ENCODE measurements around the gene PEX14. TPM values are rescaled to one million over a fixed set of nuclear protein-coding genes. Genes with fewer than 3 reads are reported as not detected.
"Not testable (repeated sequence)": the region's sequence is repeated elsewhere in the genome, so short reads cannot be mapped to it uniquely, and the experiment has no call there.

The PEX14 gene
- total RNA-seq, 2 experiments from 2014 or later: 19.6 to 19.9 TPM

DNA sequence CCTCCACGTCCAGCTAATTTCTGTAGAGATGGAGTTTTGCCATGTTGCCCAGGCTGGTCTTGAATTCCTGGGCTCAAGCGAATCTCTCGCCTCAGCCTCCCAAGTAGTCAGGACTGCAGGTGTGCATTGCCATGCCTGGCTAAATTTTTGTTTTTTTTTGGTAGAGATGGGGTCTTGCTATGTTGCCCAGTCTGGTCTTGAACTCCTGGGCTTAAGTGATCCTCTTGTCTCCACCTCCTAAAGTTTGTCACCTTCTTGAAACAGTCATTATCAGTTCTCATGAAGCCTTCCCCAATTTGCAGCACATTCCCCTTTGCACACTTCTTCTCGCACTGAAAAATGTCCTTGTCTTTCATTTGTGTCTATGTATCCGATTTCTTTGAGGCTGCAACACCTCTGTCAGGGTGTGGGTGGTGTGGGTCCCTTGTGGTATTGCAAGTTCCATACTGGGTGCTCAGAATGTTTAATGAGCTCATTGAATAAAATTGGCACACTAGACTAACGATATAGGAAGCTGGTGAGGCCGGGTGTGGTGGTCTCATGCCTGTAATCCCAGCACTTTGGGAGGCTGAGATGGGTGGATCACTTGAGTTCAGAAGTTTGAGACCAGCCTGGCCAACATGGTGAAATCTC, 27.8 kb upstream of the PEX14 start:
- POLR2A ChIA-PET: no interaction called here
- CTCF ChIA-PET: interaction anchor here (1.5 kb wide), 1 partner anchor 16 kb away, joined by 3 read pairs; no protein-coding TSS in a partner anchor

DNA sequence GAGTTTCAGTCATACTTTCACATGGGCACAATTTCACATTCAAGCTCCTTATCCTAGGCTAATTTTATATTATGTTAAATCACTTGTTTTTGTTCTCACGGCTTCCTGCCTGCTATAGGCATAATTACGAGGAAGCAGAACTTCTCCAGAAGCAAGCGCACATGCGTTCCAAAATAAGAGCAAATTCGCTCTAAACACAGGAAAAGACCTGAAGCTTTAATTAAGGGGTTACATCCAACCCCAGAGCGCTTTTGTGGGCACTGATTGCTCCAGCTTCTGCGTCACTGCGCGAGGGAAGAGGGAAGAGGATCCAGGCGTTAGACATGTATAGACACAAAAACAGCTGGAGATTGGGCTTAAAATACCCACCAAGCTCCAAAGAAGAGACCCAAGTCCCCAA, 25.0 kb upstream of the PEX14 start, which contains the start of gene CORT:
Gene CORT (plus strand): TSS at position 281 of the 400 bp plus-strand sequence. CDS start 193 bp downstream, outside the sequence.
- CTCF ChIA-PET: no interaction called here
- POLR2A ChIA-PET: interaction anchor here (0.9 kb wide), 1 partner anchor 14 kb away, joined by 3 read pairs; no protein-coding TSS in a partner anchor

DNA sequence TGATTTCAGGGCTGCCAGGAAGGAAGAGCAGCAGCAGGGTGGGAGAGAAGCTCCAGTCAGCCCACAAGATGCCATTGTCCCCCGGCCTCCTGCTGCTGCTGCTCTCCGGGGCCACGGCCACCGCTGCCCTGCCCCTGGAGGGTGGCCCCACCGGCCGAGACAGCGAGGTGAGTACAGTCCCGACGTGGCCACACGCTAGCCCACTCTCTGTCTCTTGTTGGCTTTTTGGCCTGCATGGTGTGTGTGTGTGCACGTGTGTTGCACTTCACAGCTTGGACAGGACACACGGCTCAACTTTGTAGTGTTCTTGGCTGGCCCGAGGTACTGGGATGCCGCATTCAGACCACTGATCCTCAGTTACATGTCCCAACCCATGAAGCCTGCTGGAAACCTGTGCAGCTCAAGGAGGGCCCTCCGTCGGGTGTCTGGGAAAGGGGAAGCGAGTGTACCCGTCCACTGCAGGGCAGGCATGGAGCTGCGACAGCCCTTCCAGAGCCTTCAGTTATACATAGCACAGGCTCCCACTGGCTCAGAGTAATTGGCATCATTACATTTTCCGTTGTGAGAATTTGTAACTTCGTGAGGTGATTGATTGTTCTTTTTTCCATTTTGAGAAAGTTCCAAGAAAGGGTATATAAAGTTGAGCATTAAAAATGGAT, 24.5 kb upstream of the PEX14 start:
- CTCF ChIA-PET: no interaction called here
- POLR2A ChIA-PET: no interaction called here

DNA sequence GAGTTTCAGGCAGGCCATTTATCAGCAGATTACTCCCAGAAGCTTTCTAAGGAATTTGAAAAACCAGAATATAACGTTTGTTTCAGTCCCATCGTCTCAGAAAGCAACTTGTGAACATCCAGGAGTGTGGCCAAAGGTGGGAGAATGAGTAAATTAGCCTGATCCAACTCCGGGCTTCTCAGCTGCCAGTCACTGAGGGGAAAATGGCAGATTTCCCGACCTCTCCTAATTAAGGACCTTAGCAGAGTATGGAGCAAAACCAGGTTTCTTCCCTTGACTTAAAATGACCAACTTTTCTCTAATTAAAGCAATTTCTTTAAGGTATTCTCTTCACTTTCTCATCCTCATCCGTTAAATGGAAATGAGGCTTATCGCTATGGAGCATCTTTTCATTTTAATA, 23.9 kb upstream of the PEX14 start:
- CTCF ChIA-PET: no interaction called here
- POLR2A ChIA-PET: no interaction called here

DNA sequence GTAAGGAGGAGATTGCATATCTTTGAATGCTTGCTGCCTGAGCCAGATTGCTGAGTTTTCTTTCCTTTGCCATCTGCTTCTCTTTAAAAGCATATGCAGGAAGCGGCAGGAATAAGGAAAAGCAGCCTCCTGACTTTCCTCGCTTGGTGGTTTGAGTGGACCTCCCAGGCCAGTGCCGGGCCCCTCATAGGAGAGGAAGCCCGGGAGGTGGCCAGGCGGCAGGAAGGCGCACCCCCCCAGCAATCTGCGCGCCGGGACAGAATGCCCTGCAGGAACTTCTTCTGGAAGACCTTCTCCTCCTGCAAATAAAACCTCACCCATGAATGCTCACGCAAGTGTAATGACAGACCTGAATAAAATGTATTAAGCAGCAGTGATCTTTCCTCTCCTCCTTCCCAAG, 23.5 kb upstream of the PEX14 start:
- ChIA-PET POLR2A (no interaction called here), CTCF (no interaction called here)

DNA sequence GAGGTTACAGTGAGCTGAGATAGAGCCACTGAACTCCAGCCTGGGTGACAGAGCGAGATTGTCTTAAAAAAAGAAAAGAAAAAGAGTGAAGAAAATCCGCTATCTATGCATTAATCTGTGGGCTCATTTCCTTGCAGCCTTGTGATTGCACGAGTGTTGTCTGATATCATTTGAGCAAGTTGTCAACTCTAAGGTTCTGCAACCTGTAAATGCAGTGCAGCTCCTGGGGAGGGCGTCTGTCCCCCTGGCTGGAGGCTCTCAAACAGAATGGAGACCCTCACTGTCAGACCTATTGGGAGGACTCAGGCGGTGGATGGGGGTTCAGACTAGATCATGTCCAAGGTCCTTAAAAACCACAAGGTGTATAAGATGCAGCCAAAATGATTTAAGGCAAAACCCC, 18.7 kb upstream of the PEX14 start:
- ChIA-PET CTCF (interaction anchor here (0.6 to 0.7 kb wide), 3 partner anchors 24 to 484 kb away, joined by 3 to 5 read pairs (median 3); no protein-coding TSS in a partner anchor), POLR2A (interaction anchor here (0.6 kb wide), 1 partner anchor 286 kb away, joined by 4 read pairs; no protein-coding TSS in a partner anchor)

DNA sequence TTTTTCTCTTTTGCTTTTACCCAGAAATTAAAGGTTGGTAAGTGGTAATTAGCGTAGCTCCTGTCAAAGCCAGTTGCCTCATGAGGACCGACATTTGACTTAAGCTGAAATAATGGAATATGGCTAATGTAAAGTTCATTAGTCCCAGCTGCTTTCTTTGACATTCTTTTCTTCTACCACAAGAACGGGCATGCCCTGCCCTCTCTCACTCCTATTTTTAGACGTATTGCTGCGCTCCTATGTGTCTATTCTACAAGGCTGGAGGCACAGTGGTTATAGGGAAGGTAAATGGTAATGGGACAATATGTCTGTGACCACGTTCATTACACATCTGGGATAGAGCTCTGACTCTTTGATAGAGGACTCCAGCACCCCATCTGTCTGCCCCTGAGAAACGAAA, 18.1 kb upstream of the PEX14 start:
- ChIA-PET CTCF (interaction anchor here (0.6 kb wide), 2 partner anchors 24 to 483 kb away, joined by 3 read pairs; no protein-coding TSS in a partner anchor), POLR2A (interaction anchor here (0.6 kb wide), 1 partner anchor 286 kb away, joined by 4 read pairs; no protein-coding TSS in a partner anchor)

DNA sequence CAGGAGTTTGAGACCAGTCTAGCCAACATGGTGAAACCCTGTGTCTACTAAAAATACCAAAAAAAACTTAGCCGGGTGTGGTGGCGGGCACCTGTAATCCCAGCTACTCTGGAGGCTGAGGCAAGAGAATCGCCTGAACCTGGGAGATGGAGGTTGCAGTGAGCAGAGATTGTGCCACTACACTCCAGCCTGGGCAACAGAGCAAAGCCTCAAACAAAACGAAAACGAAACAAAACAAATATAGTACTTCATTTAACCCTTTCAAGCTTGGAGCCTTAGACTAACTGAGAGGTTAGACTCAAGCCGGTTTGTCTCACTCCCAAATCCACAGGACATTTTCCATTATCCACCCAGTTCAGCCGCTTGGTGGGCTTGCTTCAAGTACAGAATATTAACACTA, 17.3 kb upstream of the PEX14 start:
- CTCF ChIA-PET, POLR2A ChIA-PET: not testable (repeated sequence)

DNA sequence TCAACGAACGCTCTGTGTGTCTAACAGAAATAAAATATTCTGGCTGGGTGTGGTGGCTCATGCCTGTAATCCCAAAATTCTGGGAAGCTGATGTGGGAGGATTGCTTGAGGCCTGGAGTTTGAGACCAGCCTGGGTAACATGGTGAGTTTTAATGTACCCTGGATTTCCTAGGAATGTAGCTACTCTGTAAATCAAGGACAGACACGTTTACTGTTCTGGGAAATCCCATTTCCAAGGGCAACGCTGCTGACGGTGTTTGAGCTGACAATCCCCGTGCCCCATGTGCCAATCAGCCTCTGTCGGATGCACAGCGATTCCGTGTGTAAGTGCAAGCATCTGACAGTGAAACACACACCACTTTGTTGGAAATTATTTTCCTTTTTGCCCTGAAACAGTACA, 16.9 kb upstream of the PEX14 start:
- POLR2A ChIA-PET: no interaction called here
- CTCF ChIA-PET: no interaction called here

DNA sequence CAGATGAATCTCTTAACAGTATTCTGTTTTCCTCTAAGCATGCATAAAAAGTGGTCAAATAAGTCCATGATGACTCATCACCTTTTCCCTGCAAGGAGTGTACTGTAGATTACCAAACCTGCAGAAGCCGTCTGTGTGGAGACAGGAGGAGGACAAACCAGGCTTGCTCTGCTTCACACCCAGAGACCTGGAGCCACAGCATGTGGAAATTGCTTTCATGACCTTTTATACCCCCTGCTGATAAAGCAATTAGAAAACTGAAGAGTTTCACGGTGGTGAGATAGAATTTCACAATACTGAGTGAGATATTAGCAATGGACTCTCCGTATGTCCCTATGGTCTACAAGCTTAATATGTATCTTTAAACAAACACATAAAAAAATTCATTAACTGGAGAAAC, 15.6 kb upstream of the PEX14 start:
- ChIA-PET POLR2A (no interaction called here), CTCF (no interaction called here)

DNA sequence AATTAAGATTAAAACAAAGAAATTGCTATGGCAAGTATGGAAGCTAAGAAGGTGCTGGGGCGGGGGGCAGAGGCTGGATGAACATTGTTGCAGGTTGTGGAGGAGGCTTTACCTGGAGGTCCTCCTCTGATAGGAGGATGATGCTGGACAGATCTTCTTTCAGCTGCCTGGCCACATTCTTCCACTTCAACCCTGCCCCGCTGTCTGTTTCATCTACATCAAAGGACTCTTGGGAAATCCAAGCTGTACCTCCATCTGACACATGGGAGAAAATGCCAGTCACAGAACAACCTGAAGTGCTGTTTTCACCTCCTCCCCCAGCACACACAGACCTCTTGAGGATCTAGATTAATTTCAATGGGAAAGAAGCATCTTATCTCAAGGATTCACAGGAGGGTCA, 7.7 kb upstream of the PEX14 start:
- ChIA-PET POLR2A (no interaction called here), CTCF (interaction anchor here (0.7 kb wide), 1 partner anchor 1406 kb away, joined by 3 read pairs; no protein-coding TSS in a partner anchor)

DNA sequence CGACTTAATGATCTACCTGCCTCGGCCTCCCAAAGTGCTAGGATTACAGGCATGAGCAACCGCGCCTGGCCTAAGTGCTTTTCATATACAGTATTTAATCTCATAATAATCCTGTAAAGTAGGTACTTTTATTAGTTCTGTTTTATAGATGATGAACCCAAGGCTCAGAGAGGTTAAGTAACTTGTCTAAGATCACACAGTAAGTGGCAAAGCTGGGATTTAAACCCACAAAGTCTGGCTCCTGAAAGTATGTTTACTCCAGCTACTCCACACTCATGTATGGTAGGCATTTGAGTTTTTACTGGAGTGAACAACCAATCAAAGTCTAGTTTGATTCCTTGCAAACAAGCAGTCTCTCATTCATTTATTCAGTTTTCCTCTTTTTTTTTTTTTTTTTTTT, 4.7 kb upstream of the PEX14 start:
- CTCF ChIA-PET: no interaction called here
- POLR2A ChIA-PET: no interaction called here

DNA sequence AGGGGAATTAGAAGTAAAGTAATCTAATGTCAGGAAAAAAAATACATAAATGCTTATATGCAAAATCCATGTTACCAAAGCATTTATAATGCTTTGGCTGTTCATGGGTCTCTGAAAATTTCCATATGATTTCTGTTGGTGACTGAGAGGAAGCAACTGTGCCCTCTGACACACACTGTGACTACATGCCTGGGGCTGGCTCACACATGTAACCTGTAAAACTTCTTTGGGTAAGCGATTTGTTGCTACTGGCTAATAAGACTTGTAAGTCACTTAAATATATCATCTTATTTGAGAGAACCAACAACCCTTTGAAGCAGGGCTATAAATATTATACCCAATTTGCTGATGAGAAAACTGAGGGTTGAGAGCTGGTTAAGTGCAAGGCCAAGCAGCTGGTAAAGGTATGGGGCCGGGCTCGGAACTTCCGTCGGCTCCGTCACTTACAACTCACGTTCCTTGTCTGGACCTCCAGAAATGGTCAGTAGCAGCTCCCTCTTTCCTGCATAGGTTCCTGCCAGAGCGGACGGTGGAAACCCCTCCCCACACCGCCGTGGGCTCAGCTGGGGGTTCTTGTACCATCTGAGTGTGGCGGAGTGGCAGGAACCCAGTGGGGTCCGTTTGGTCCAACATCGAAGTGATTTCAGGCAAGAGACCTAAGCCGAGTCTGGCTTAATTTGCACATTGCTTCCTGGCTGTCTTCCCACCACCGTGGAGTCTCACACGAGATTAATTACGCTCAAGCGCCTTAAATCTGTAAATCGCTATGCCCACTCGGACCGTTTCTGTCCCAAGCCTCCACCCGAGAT, 3.1 kb upstream of the PEX14 start:
- CTCF ChIA-PET: no interaction called here

DNA sequence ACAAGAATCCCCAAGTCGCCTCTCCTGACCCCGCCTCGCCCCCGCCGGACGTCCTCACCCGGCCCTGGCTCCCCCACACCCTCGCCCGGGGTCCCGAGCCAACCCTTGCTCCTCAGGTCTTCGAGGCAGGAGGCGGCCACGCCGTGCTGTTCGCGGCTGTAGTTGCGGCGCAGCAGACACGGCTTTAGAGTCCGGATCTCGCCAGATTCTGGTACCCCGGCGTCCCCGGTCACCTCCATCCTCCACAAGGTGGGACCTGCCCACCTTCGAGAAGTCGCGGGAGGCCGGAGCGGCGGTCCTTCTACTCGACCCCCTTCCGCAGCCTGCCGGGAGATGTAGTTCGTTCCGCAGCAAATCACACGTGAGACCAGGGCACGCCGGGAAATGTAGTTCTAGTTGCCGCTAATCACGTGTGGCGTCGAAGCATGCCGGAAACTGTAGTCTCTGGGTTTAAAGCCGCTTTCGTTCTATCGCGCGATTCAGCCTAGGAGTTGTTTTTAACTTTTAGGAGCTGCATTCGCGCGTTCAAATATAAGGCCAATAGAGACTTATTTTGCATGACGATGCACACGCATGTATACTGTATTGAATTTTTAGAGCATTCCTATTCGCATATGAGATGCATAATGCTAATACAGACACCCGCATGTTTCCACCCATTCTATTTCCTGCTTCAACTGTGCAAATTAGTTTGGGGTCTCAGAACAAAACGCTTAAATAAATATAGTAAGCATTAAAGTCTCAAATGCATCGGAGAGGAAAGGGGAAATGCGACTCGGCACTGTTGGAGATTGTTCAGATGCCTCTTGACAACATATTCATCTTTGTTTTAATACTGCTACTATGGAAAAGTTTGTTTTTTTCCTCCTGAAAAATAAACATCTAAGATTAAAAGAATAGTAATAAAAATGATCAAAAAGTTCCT, 2.3 kb upstream of the PEX14 start, which contains the start of gene DFFA:
Gene DFFA (minus strand): TSS at position 310 of the 925 bp plus-strand sequence. CDS start 71 bp downstream, at position 239.
- POLR2A ChIA-PET: interaction anchor here (0.6 kb wide), 1 partner anchor 606 kb away, joined by 9 read pairs; no protein-coding TSS in a partner anchor

More for the DNA sequence above, 3.1 kb upstream of the PEX14 start:
- POLR2A ChIA-PET: interaction anchor here (0.5 kb wide), 1 partner anchor 235 kb away, joined by 3 read pairs; no protein-coding TSS in a partner anchor

DNA sequence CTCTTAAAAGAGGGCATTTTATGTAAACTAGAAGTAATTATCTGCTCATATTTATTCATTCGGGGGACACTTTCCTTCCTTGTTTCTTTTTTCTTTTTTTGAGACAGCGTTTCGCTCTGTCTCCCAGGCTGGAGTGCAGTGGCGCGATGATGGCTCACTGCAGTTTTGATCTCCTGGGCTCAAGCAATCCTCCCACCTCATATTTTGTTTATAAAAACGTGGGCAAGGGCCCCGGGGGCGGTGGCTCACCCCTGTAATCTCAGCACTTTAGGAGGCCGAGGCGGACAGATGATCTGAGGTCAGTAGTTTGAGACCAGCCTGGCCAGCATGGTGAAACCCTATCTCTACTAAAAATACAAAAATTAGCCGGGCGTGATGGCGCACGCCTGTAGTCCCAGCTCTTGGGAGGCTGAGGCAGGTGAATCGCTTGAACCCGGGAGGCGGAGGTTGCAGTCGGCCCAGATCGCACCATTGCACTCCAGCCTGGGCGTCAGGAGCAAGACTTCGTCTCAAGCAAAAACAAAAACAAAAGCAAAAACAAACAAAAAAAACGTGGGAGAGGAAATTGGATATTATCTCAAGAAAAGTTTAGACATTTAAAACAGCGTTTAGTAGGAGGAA, 1.5 kb upstream of the PEX14 start:
- CTCF ChIA-PET: interaction anchor here (0.7 to 1.0 kb wide), 2 partner anchors 21 to 43 kb away, joined by 3 read pairs; partner anchors contain the start of gene CENPS
- POLR2A ChIA-PET: interaction anchor here (0.6 kb wide), 1 partner anchor 607 kb away, joined by 9 read pairs; no protein-coding TSS in a partner anchor

More for the DNA sequence above, 2.3 kb upstream of the PEX14 start, which contains the start of gene DFFA:
- CTCF ChIA-PET: interaction anchor here (1.0 kb wide), 1 partner anchor 22 kb away, joined by 3 read pairs; no protein-coding TSS in a partner anchor

DNA sequence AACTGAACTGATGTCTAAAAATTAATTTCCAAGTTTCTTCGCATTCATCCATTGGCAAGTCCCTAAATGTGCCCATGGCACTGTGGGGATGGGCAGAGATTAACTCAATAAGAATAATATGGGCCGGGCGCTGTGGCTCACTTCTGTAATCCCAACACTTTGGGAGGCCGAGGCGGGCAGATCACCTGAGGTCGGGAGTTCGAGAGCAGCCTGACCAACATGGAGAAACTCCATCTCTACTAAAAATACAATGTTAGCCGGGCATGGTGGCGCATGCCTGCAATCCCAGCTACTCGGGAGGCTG, 489 bp upstream of the PEX14 start:
- POLR2A ChIA-PET: interaction anchor here (0.6 kb wide), 1 partner anchor 45 kb away, joined by 3 read pairs; no protein-coding TSS in a partner anchor
- CTCF ChIA-PET: interaction anchor here (0.7 kb wide), 1 partner anchor 44 kb away, joined by 3 read pairs; the partner anchor contains the start of gene CENPS

DNA sequence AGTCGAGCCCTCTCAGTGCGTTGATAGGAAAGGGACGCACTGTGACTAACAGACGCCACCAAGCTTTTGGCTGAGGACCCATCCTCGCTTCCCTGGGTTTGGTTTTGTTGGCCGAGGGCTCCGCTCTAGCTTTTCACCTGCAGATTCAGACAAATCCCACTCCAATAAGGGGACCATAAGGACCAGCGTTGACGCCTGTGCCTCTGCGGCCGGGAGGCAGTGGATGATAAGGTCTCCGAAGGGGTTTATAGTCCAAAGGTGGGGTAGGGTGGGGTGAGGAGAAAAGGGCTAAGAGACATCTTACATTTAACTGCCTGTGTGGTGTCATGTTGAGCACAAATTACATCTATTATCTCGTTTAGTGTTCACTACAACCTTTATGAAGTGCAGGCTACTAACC, 760 bp downstream of the PEX14 start:
- ChIA-PET CTCF (interaction anchor here (1.0 to 1.2 kb wide), 2 partner anchors 19 to 467 kb away, joined by 3 to 4 read pairs; no protein-coding TSS in a partner anchor), POLR2A (no interaction called here)

DNA sequence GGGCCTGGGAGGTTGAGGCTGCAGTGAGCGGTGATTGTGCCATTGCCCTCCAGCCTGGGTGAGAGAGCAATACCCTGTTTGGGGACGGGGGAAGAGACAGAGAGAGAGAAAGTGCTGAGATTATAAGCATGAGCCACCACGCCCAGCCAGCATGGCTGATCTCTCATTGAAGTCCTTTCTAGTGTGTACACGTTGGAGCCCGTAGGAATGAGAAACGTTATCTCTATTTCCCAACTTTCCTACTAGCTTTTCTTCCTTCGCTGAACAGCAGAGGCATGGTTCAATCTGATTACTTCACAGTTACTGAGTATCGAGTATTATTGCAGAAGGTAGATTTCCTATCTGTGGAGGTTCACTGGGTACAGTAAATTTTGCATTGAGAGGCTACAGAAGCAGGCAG, 4.5 kb downstream of the PEX14 start:
- POLR2A ChIA-PET: no interaction called here

More for the DNA sequence above, 4.5 kb downstream of the PEX14 start:
- CTCF ChIA-PET: interaction anchor here (3.3 kb wide), 1 partner anchor 14 kb away, joined by 18 read pairs; no protein-coding TSS in a partner anchor

All from activated CD8-positive, alpha-beta memory T cell treated with anti-CD3 and anti-CD28 coated beads for 36 hours (primary cell).